SKM-1 (cell line): ENCODE data around the gene AQP11.
"Not testable (repeated sequence)": the region's sequence is repeated elsewhere in the genome, so short reads cannot be mapped to it uniquely, and the experiment has no call there.

Experiments
- DNase-seq: peaks from one replicate; lab custom pipeline; 2025; ENCODE audit not compliant: unreplicated experiment; lab: John Stamatoyannopoulos, UW

Gene AQP11

DNA sequence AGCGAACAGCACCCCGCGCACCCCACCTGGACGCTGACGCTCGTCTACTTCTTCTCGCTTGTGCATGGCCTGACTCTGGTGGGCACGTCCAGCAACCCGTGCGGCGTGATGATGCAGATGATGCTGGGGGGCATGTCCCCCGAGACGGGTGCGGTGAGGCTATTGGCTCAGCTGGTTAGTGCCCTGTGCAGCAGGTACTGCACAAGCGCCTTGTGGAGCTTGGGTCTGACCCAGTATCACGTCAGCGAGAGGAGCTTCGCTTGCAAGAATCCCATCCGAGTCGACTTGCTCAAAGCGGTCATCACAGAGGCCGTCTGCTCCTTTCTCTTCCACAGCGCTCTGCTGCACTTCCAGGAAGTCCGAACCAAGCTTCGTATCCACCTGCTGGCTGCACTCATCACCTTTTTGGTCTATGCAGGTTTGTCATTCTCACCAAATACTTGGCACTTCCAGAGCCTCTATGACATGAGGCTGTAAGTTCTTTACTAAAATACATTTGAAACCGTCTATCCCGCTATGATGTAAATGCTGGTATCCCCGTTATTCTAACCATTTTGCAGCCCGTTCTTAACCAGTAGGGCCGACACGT, 535 bp downstream of the AQP11 start:
- no peak for DNase-seq

GRCh38 chr11:77592727-77593126, 3.0 kb downstream of the AQP11 start:
- no peak for DNase-seq

DNA sequence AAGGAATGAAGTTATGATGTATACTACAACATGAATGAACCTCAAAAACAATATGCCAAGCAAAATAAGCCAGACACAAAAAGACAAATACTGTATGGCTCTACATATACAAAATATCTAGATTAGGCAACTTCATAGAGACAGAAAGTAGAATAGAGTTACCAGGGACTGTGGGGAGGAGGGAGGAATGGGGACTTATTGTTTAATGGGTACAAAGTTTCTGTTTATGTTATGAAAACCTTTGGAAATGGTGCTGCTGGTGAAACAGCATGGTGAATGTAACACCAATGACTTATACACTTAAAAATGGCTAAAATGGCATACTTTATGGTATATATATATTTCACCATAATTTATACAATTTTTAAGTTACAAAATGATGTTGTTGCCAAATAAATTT, 4.1 kb downstream of the AQP11 start:
- DNase-seq = no peak

DNA sequence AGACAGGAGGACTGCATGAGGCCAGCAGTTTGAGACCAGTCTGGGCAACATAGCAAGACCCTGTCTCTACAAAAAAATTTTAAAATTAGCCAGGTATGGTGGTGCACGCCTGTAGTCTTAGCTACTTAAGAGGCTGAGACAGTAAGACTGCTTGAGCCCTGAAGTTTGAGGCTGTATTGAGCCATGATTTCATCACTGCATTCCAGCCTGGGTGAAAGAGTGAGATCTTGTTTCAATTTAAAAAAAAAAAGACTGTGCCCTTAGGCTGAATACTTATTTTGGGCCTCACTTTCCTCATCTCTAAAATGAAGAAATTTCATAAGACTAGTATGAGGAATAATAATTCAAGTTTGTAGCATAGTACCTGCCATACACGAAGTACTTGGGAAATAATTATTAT, 6.9 kb downstream of the AQP11 start:
- no peak for DNase-seq

GRCh38 chr11:77598195-77598594, 8.4 kb downstream of the AQP11 start:
- DNase-seq = no peak

GRCh38 chr11:77602381-77603088, 12.8 kb downstream of the AQP11 start:
- DNase-seq = no peak

DNA sequence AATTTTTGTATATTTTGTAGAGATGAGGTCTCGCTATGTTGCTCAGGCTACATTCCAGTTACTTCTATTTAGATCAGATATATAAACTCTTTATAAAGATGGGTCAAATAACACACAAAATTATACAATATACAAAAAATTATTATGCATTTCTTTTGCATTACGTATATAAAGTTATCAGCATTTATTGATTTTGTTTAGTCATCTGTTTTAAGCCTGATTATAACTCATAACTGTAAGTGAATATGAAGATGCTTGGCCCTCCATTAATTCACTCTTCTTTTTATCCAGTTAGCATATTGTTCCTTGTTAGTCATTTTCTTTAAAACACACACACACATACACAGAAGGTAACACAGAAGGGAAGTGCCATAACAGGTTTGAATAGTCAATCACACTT, 14.5 kb downstream of the AQP11 start:
- DNase-seq = no peak

DNA sequence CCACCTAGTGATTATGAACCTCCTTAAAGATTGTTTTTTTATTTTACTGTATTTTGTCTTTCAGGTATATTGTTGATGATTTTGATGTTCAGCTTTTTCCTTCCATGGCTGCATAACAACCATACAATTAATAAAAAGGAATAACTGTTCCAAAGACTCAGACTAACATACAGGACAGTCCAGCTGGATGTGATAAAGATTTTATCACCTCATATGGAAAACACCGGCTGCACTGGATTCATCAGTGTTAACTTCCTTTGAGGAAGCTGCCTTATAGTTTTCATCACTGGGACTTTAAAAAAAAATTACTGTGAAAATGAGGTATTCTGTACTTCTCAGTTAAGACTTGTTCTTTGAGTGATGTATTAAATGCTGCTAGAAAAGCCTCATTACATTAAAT, 19.5 kb downstream of the AQP11 start:
- DNase-seq = no peak

DNA sequence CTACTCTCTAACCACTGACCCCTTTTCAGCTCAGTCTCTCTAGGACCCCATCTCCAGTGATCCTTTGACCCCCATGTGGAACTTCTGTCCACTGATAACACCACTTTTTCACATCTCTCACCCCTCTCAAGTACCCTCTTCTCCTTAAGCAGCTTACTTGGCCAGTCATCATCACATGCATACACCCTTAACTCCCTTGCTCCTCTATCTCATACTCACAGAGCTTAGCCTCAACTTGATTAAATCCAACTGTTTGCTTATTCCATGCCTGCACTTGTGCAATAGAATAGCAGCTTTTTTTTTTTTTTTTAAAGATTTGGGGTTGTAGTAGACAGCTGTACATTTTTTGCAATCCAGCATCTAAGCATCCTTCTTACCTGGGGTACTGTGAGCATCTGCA, 22.2 kb downstream of the AQP11 start:
- DNase-seq = no peak

DNA sequence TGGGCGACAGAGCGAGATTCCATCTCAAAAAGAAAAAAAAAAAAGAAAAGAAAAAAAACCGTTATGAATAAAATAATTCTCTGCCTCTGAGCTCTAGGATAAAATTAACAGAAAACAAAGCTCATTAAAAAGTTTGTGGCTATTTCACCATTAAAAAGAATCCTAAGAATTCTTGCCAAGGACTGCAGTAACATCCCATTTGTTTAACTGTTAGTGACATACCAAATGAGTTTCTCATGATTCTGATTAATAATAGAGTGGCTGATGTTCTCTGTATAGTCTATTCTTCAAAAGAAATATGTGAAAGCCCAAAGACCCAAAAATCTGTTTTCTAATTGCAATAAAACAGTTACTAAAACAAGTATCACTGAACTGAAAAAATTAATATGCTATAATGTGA, 28.1 kb downstream of the AQP11 start:
- no peak for DNase-seq

DNA sequence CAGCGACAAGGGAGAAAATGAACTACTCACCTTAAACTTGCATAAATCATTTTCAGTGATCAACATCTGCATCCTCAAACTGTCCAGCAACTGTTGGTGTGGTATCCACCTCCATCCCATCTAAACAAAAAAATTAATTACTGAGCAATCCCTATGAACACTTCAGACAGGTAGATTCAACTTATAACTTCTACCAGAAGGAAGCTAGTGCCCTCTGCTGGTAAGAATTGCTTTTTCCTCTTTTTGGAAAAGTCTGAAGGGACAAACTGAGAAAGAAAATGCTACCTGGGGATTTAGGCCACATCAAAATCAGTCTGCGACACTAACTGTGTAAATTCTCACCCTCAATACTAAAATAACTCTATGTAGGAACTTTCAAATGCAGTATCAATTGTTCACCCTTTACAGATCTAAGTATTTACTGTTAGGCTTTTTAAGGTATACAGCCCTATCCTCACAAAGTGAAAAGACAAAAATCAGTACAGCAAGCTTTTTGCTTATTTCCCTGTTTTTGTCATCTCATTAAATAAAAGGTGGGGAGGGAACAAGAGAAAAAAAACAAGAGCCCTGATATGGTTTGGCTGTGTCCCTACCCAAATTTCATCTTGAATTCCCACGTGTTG, 29.9 kb downstream of the AQP11 start:
- no peak for DNase-seq

- DNase-seq = no peak
These were observed 40.5 kb downstream of the AQP11 start for GRCh38 chr11:77630157-77630710.

- DNase-seq = not testable (repeated sequence)
These were observed 44.2 kb downstream of the AQP11 start for GRCh38 chr11:77633926-77634325.

DNA sequence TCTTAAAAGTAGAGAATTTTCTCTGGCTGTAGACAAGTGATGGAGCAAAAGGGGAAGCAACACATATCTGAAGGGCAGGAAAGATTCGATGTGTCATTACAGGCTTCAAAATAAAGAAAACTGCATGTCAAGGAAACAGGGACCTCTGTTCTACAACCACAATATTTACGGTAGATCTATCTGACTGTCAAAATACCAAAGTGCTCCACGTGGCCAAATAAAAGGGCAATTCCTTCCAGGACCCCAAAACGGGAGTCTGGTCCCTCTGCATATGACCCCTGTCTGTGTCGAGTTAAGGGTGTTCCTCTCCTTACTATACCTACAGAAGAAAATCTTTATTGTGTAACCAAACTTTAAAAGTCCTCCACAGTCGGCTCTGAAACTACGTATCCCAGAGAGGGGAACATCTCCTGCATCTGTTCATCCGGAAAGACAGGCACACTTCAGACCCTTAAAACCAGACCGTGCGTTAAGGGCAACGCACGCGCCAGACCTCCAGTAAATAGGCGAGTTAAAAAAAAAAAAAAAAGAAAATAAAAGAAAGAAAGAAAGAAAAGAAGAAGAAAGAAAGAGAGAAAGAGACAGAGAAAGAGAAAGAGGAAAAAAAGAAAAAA, 47.1 kb downstream of the AQP11 start:
- DNase-seq = no peak

GRCh38 chr11:77637345-77638165, 47.8 kb downstream of the AQP11 start, which contains the start of gene CLNS1A:
CLNS1A (minus strand) TSS chr11:77637794; CDS start chr11:77637714, 80 bp downstream.
- DNase-seq = peak; percentile 93

- no peak for DNase-seq
These were observed 52.5 kb downstream of the AQP11 start for GRCh38 chr11:77642228-77642627.

GRCh38 chr11:77644887-77645286, 55.1 kb downstream of the AQP11 start:
- no peak for DNase-seq

DNA sequence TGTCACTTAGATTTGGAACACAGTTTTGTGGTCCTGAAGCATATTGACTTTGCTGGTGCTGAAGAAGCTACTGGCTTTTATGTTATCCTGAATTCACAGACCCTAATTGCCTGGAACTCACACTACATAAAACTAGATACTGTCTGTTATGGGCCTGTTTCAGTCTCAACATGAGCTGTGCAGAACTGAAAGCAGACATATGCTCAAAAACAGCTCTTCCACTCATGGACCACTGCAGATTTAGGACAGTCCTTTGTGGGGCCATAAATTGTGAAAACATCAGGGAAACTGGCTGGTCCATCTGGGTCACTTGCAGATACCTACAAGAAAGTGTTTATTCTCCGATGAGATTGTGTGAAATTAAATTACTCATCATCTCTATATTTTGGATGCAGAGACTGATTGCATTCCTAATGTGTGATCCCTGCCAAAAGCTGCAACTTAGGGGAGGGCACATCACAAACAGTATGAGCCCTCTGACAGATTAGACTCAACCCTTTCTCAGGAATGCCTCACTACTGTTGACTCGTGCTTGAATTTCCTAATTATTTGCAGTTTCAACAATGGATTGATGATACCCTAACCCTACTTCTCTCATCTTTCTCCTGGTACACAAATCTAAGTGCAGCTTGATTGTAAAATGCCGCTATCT, 58.0 kb downstream of the AQP11 start:
- DNase-seq = no peak

GRCh38 chr11:77650123-77650522, 60.4 kb downstream of the AQP11 start:
- DNase-seq = no peak

DNA sequence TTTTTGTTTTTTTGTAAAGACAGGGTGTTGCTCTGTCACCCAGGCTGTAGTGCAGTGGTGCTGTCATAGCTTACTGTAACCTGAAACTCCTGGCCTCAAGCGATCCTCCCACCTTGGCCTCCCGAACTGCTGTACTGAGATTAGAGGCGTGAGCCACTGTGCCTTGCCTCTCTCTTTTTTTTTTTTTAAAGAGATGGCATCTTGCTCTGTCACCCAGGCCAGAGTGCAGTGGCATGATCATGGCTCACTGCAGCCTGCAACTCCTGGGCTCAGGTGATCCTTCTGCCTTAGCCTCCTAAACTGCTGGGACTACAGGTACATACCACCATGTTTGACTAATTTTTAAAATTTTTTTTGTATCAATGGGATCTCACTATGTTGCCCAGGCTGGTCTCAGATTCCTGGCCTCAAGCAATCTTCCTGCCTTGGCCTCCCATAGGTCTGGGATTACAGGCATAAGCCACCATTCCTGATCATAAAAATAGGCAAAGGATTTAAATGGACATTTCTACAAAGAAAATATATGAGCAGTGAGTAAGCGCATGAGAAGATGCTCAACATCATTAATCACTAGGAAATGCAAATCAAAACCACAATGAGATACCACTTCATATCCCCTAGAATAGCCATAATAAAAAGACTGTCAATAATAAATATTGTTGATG, 65.1 kb downstream of the AQP11 start:
- DNase-seq = no peak
